A673 (cell line): ENCODE results near the gene RPTOR. TPM values are rescaled to one million over a fixed set of nuclear protein-coding genes. Genes with fewer than 3 reads are reported as not detected.

ENCODE experiments used
- BruUV-seq: library from RNA; stranded (reverse); fragments of 400-500 nt; replicated peaks from 2 replicates; lab custom pipeline; 2021; lab: Mats Ljungman, UMichigan
- CTCF ChIA-PET: fragments of 300-600 bp; sonication (Branson Sonifier 250); formaldehyde crosslinking; loops from one replicate; lab custom pipeline; 2022; ENCODE audit warnings: antibody characterized with exemption; lab: Charles Lee
- POLR2A ChIA-PET: fragments of 300-600 bp; sonication (Branson Sonifier 250); formaldehyde crosslinking; loops from one replicate; lab custom pipeline; 2022; ENCODE audit warnings: antibody characterized with exemption; ENCODE audit not compliant: low non-redundant PET; lab: Charles Lee
- DNase-seq: peaks from one replicate; pipeline ENCODE4 v3.0.0-alpha.2; 2015; ENCODE audit warnings: low spot score
- H3K27ac ChIP-seq: fragments of 200-600 bp; sonication (generic); 2 replicates; pipeline ENCODE4 v1.5.1; 2016; ENCODE audit warnings: mixed run types, low read depth, mild to moderate bottlenecking, mixed read lengths, antibody characterized with exemption, low read length; ENCODE audit not compliant: poor library complexity, severe bottlenecking
- H3K27me3 ChIP-seq: fragments of 200-600 bp; sonication (generic); replicated peaks from 2 replicates; pipeline ENCODE4 v1.6.1; 2017; ENCODE audit warnings: mixed run types, low read depth, mild to moderate bottlenecking, mixed read lengths, antibody characterized with exemption, low read length; ENCODE audit not compliant: insufficient read depth, poor library complexity
- H3K36me3 ChIP-seq: fragments of 200-600 bp; sonication (generic); 2 replicates; pipeline ENCODE4 v1.6.1; 2016; ENCODE audit warnings: mixed run types, mild to moderate bottlenecking, mixed read lengths, antibody characterized with exemption, low read length; ENCODE audit not compliant: insufficient read depth, poor library complexity, severe bottlenecking
- H3K4me1 ChIP-seq: fragments of 200-600 bp; sonication (generic); 2 replicates; pipeline ENCODE4 v1.6.1; 2017; ENCODE audit warnings: mixed run types, mild to moderate bottlenecking, mixed read lengths, antibody characterized with exemption, low read length; ENCODE audit not compliant: insufficient read depth, poor library complexity, severe bottlenecking
- H3K4me3 ChIP-seq: fragments of 200-600 bp; sonication (generic); 2 replicates; pipeline ENCODE4 v1.5.1; 2016; ENCODE audit warnings: low read depth, mixed run types, mild to moderate bottlenecking, mixed read lengths, low read length; ENCODE audit not compliant: poor library complexity, severe bottlenecking
- H3K9me3 ChIP-seq: fragments of 200-600 bp; sonication (generic); 2 replicates; pipeline ENCODE4 v1.6.1; 2016; ENCODE audit warnings: mixed run types, low read depth, mild to moderate bottlenecking, mixed read lengths, antibody characterized with exemption, low read length; ENCODE audit not compliant: poor library complexity, severe bottlenecking
- CTCF ChIP-seq: fragments of 300-800, 200-600 bp; sonication (generic); conservative IDR thresholded peaks from 2 replicates; pipeline ENCODE4 v1.5.1; 2017; ENCODE audit warnings: low read depth, mild to moderate bottlenecking, antibody characterized with exemption, low read length, moderate library complexity, mixed read lengths
- EZH2 ChIP-seq: fragments of 200-600 bp; sonication (generic); IDR thresholded peaks from 2 replicates; pipeline ENCODE4 v1.6.1; 2017; ENCODE audit warnings: borderline replicate concordance, low read depth, mild to moderate bottlenecking, mixed read lengths, antibody characterized with exemption, low read length; ENCODE audit not compliant: poor library complexity, severe bottlenecking
- intact Hi-C: fragments of 100-400 bp; cut with micrococcal nuclease; formaldehyde crosslinking; loops from one replicate; pipeline ENCODE4 v1.10.0; 2022; ENCODE audit not compliant: unreplicated experiment
- total RNA-seq: library from RNA; stranded (reverse); gene quantifications from 2 replicates; pipeline ENCODE4 v1.2.3, GENCODE V29; 2021

RPTOR gene
- total RNA-seq, 1 experiment from 2014 or later, result 55.2 TPM

- TF ChIP-seq EZH2 (no peak), CTCF (no peak)
Measured at GRCh38 chr17:80749611-80750010, 205.0 kb downstream of the RPTOR start.

GRCh38 chr17:80750263-80750662, 205.6 kb downstream of the RPTOR start:
- Histone ChIP-seq H3K4me3 (no peak overlapping the region), H3K27ac (no peak overlapping the region), H3K4me1 (no peaks in the 10 kb centered on the region), H3K27me3 (no peaks in the 10 kb centered on the region), H3K36me3 (peaks cover 3% of the 10 kb centered on the region), H3K9me3 (no peaks in the 10 kb centered on the region)
- intact Hi-C loops, result no loop called here
- TF ChIP-seq CTCF (no peak), EZH2 (no peak)
- ChIA-PET CTCF (no interaction called here), POLR2A (no interaction called here)
- BruUV-seq, result no TSS peak
- no peak for DNase-seq

More at GRCh38 chr17:80749611-80750010, 205.0 kb downstream of the RPTOR start:
- BruUV-seq, result no TSS peak
- POLR2A ChIA-PET, result no interaction called here
- CTCF ChIA-PET, result no interaction called here
- Histone ChIP-seq H3K27me3 (no peaks in the 10 kb centered on the region), H3K4me3 (no peak overlapping the region), H3K4me1 (no peaks in the 10 kb centered on the region), H3K9me3 (no peaks in the 10 kb centered on the region), H3K27ac (no peak overlapping the region), H3K36me3 (peaks cover under 1% of the 10 kb centered on the region)
- intact Hi-C loops, result no loop called here
- no peak for DNase-seq

- intact Hi-C loops, result no loop called here
- H3K4me3 ChIP-seq, result no peak overlapping the region
- H3K27ac ChIP-seq, result no peak overlapping the region
- no peak for TF ChIP-seq EZH2
- no peak for TF ChIP-seq CTCF
- peaks cover 3% of the 10 kb centered on the region for H3K36me3 ChIP-seq
- no TSS peak for BruUV-seq
- DNase-seq, result no peak
- ChIA-PET CTCF (no interaction called here), POLR2A (no interaction called here)
- no peaks in the 10 kb centered on the region for H3K4me1 ChIP-seq
- no peaks in the 10 kb centered on the region for H3K9me3 ChIP-seq
- no peaks in the 10 kb centered on the region for H3K27me3 ChIP-seq
Measured at GRCh38 chr17:80751070-80751945, 206.7 kb downstream of the RPTOR start.
